Esophagus muscularis mucosa (tissue), 3 donors: ENCODE data around the gene FGR.

ENCODE experiments used
- EP300 ChIP-seq: sonication (generic); formaldehyde crosslinking; IDR thresholded peaks from one replicate; pipeline ENCODE4 v1.6.1; 2017; ENCODE audit warnings: antibody characterized with exemption
- POLR2AphosphoS5 ChIP-seq, 2 donors: sonication (generic); formaldehyde crosslinking; IDR thresholded peaks; one replicate each; pipeline ENCODE4 v1.6.1; 2017; ENCODE audit warnings: antibody characterized with exemption in 2 of 2

- TF ChIP-seq EP300 (no peak), POLR2AphosphoS5 (IDR thresholded peaks at IDR 0.05) (no peak)
Measured at GRCh38 chr1:27676410-27676809, 41.4 kb upstream of the FGR start.
